ENCODE measurements around the gene ULK4.
"Not testable (repeated sequence)": the region's sequence is repeated elsewhere in the genome, so short reads cannot be mapped to it uniquely, and the experiment has no call there.

Gene ULK4

DNA sequence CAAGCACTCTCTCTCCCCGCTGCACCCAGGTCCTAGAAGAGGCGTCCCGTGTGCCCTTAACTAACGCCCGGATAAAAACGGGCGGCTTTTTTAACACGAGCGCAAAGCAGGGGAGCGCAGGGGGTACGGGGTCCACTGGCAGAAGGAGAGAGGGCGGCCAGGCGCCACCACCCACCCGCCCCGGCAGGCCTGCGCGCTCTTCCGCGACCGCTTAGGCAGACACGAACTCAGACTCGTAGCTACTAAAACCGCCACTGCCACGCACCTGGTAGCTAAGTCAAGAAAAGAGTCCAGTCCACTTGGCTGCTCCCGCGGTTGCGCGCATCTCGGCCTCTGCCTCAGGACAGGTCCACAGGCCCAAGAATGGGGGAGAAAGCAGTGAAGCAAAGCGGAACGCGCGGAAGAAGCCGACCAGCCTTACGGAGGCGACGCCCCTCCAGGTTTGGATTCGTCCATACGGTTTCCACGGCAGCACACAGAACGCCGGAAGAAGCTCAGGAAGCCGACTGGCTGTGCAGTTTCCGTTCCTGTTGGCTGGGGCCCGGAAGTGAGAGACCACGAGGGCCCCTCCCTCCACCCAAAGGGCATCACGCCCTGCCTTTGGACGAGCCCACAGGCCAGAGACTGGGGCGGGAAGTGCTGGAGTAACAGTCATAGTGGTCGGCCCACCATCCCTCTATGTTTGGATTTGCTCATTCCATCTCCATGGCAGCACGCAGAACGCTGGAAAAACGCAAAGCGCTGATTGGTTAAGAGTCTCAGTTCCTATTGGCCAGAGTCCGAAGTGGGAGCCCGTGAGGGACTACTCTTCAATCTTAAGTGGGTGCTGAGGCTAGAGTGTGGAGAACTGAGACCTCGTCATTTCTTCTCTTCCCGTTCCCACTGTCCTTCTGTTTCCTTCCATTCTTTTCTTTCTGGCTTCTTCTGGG is at the start of gene ULK4:
ULK4 (minus strand) TSS at position 353 of the 929 bp plus-strand sequence. CDS start 7,344 bp downstream, outside the sequence.
- peak; percentile 89 for DNase-seq (ENCODE audit: low spot score)

DNA sequence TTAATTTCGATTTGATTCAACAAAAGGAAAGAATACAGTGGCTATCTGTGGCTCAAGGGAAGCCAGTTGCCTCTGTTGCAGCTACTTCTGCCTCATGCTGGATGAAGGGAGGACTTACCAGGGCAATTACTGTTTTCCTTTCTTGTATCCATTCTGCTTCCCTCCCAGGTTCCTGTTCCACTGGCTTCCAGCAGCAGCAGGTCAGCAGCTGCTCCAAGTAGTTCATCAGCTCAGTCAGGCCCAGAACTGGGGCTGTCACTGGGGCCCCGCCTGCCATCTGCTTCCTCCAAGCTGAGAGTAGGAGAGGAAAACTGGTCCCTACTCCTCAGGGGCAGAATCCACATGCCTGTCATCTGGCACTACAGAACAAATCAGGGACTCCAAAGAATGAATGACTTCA is 48.6 kb upstream of the ULK4 start:
- DNase-seq (ENCODE audit: low spot score), result no peak

DNA sequence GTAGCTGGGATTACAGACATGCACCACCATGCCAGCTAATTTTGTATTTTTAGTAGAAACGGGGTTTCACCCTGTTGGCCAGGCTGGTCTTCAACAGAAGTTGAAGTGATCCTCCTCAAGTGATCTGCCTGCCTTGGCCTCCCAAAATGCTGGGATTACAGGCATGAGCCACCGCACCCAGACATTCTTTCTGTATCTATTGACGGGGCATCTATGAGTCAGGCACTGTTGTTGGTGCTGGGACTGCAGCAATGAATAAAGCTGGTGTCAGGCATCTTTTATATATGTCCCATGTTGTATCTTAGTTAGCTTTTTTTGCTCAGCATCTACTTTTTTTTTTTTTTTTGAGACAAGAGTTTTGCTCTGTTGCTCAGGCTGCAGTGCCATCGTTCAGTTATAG is 47.6 kb upstream of the ULK4 start:
- no peak for DNase-seq (ENCODE audit: low spot score)

DNA sequence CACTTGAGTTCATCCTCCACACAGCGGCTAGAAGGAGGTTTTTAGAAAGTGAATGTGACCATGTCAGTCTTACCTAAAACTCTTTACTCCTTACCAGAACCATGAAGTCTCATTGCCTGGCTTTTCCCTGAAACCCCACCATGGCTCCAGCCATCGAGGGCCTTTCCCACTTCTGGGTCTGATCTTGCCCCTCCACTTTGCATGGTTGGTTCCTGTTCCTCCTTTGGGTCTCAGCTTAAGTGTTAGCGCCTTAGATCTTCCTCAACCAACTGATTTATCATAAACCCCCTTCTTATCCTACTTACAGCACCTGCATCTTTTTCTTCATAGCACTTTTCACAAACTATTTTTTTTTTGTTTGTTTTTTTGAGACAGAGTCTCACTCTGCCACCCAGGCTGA is 45.9 kb upstream of the ULK4 start:
- DNase-seq (ENCODE audit: low spot score), result no peak

DNA sequence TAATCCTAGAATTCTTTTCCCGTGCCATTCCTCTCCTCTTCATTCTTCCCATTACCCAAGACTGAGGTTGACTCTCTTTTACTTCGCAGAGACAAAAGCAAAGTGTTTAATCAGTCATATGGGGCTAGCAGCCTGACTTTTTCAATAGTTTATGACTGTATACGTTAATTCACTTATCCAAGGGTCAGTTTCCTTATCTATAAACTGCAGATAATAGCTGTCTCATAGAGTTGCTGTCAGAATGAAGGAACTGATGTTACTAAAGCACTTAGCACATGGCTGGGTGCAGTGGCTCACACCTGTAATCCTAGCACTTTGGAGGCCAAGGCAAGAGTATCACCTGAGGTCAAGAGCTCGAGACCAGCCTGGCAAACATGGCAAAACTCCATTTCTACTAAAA is 43.5 kb upstream of the ULK4 start:
- DNase-seq (ENCODE audit: low spot score), result no peak

DNA sequence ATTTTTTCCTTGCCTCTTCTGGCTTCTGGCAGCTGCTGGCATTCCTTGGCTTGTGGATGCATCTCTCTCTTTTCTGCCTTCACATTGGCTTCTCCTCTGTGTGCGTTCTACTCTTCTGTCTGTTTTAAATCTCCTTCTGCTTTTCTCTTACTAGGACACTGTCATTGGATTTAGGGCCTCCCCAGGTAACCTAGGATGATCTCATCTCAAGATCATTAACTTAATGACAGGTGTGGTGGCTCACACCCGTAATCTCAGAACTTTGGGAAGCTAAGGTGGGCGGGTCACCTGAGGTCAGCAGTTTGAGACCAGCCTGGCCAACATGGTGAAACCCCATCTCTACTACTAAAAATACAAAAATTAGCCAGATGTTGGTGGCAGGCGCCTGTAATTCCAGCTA is 40.9 kb upstream of the ULK4 start:
- DNase-seq (ENCODE audit: low spot score), result no peak

DNA sequence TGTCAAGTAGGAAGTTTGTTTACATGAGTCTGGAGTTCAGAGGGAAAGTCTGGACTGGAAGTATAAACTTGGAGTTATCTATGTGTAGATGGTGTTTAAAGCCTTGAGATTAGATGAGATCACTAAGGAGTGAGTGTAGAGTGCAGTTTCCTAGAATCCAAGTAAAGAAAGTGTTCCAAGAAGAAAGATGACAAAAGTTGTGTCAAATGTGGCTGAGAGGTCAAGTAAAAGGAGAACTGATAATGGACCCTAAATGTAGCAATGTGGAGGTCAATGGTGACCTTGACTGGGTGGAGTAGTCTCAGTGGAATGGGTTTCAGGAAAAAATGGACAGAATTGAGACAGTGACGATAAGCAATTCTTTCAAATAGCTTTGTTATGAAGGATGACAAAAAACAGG is 39.9 kb upstream of the ULK4 start:
- DNase-seq (ENCODE audit: low spot score), result no peak

DNA sequence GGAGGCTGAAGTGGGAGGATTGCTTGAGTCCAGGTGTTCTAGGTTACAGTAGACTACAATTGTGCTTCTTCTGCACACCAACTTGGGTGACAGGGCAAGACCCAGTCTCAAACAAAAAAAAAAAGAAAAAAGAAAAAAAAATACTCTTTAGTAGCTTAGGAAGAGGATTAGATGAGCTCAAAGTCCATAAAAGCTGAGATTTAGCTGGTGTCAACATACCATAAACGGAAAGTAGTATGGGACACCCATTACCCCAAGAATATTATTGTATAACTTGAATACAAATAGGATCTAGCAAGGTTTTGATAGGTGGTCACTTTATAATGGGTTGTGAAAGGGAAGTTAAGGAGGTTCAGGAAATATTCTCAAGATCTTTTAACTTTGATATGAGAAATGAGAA is 38.0 kb upstream of the ULK4 start:
- DNase-seq (ENCODE audit: low spot score), result no peak

DNA sequence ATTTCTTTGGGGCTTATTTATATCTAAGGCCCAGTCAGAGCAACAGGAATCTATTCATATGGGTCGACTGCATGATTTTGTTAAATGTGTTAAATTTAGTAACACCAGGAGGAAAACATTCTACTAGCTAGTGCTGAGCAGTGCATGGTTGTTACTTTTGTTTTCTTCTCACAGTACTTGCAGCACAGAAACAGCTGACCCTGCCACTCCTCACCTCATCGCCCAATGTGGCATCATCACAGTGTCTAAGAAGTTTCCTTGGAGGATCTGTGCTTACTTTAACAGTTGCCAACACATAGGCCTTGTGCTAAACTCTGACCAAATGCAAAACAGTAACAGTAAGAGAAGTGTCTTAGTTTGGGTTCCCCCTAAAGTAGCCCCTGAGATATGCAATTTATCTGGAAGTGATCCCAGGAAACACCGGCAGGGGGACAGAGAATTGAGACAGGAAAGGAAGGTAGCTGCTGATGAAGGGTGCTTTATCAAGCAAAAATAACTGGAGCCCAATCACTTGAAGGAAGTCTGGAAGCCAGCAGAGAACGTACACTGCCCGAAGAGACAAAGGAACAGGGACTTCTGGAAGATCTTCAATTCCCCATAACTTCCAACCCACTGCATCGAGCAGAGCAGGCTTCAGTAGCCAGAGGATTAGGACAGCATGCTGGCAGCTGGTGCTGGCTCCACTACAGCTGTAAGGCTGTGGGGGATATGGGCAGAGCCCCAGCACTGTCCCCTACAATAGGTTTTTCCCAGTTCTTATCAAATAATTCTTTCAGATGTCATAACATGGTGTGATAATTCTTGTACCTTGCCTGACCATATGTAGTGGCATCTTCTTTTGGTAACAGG is 36.0 kb upstream of the ULK4 start:
- DNase-seq (ENCODE audit: low spot score), result peak; percentile 14

DNA sequence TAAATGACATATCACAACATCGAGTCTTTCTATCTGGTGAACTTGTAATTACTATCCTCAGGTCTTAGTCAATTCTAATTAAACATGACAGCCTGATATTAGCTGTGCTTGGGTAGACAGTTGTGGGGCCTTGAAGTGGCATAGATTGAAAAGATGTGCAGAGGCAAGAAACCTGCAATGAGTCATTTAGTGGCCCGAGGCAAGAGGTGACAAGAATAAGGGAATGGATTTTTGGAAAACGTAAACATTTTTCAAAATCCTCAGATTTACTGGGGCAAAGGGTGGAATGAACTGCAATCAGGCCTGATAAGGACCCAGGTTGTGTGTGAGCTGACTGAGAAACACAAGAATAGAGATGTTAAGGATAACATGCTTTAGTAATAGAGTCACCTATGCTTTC is 29.5 kb upstream of the ULK4 start:
- no peak for DNase-seq (ENCODE audit: low spot score)

DNA sequence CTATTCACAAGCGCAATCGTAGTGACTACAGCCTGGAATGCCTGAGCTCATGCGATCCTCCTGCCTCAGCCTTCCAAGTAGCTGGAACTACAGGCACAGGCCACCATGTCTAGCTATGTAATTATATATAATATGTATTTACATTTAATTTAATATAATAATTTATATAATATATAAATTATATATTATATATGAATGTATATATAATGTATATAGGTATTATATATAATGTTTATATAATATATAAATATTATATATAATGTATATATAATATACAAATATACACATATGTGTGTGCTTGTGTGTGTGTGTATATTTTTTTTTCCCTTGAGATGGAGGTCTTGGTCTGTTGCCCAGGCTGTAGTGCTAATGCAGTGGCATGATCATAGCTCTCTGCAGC is 27.6 kb upstream of the ULK4 start:
- DNase-seq (ENCODE audit: low spot score), result no peak

DNA sequence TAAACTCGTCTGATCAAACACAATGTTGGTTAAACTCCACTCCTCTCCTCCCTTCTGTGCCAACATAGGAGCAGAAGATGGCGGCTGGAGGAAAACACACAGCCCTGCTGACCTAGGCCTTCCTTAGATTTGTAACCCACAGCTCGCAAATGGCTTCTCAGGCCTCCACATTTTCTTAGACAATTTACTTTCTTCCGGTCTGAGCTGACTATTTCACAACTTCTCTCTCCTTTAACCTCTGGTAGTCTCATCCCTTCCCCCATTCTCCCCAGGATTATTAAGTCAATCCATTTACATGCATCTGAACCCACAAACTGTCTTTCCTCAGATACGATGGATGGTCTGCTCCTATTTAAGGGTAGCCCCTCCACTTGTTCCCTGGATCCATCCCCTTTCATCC is 25.7 kb upstream of the ULK4 start:
- DNase-seq (ENCODE audit: low spot score), result no peak

DNA sequence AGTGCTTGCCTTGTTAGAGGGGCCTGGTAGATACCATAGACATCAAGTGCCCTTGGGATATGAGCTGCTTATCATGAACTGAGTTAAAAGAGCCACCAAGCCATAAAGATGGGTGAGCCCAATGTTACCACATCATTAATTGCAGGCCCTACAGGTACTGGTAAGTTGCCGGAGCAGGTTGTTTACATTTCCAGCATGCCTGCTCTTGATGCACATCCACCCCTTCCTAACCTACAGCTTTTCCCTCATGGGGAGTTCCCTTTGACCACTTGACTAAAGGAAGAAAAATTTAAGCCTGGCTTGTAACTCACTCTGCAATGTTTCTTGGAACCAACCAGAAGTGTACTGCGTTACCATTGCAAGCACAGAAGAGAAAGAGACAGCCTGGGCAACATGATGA is 24.7 kb upstream of the ULK4 start:
- DNase-seq (ENCODE audit: low spot score), result no peak

DNA sequence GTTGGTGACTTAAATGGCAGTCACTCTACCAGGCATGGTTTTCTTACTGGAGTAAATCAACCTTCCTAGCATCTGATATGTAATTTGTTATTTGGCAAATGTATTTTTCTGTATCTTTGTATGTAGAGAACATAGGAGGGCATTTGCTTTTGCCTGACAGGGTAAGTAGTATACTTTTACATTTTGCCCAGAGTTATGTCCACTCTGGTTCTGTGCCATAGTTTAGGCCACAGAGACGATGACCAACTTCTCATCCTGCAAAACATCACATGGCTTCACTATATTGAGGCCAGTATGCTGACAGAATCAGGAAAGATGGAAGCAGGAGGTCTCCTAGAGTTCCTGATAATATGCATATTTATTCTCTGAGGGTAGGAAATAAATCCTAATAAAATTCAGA is 23.1 kb upstream of the ULK4 start:
- no peak for DNase-seq (ENCODE audit: low spot score)

DNA sequence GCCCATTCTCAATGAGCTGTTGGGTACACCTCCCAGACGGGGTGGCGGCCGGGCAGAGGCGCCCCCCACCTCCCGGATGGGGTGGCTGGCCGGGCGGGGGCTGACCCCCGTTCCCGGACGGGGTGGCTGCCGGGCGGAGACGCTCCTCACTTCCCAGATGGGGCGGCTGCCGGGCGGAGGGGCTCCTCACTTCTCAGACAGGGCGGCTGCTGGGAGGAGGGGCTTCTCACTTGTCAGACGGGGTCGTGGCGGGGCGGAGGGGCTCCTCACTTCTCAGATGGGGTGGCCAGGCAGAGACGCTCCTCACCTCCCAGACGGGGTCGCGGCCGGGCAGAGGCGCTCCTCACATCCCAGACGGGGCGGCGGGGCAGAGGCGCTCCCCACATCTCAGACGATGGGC is 21.2 kb upstream of the ULK4 start:
- DNase-seq (ENCODE audit: low spot score), result not testable (repeated sequence)

DNA sequence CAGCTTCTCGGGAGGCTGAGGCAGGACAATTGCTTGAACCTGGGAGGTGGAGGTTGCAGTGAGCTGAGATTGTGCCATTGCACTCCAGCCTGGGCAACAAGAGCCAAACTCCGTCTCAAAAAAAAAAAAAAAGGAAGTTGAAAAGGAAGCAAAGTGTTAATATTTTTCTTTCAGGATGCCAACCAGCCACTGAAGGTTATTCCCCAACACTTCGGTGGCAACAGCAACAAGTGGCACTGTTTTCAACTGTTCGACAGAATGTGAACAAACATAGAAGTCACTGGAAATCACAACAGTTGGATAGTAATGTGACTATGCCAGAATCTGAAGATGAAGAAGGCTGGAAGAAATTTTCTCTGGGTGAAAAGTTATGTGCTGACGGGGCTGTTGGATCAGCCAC is 15.5 kb upstream of the ULK4 start:
- DNase-seq (ENCODE audit: low spot score), result not testable (repeated sequence)

DNA sequence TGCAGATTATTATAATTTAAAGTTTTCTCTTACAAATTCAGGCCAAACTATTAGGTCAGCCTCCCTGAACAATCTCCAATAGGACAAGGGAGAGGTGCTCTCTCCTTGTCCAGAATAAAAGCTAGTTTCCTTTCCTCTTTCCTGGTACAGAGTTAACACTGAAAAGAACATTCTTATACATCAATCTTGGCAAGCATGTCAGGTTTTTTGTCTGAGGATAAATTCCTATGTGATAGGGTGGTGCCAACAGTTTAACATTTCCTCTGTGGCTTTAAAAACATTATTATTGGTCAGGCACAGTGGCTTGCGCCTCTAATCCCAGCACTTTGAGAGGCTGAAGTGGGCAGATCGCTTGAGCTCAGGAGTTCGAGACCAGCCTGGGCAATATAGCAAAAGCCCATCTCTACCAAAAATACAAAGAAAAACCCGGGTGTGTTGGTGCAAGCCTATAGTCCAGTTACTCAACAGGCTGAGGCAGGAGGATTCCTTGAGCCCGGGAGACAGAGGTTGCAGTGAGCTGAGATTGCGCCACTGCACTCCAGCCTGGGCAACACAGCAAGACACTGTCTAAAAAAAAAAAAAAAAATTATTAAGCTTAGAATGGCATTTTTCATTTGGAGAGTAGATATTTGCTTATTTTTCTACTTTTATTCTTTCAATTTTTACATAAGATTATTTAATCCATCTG is 13.7 kb upstream of the ULK4 start:
- DNase-seq (ENCODE audit: low spot score), result no peak

DNA sequence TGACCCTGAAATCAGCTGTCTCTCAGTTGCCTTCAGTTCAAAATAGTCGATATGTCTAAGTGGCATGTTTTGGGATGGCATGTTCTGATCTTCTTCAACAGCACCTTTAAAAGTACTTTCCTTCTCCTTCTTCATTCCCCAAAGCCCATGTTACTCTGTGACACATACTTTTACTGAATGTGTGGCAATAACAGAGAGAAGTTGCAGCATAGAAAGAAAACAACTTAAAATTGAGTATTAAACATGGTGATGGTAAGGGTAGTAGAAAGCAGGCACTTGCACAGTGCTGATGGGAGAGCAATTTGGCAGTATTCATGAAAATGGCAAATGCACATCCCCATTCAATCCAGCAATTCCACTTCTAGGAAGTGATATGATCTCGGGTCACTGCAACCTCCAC is 12.3 kb upstream of the ULK4 start:
- no peak for DNase-seq (ENCODE audit: low spot score)

DNA sequence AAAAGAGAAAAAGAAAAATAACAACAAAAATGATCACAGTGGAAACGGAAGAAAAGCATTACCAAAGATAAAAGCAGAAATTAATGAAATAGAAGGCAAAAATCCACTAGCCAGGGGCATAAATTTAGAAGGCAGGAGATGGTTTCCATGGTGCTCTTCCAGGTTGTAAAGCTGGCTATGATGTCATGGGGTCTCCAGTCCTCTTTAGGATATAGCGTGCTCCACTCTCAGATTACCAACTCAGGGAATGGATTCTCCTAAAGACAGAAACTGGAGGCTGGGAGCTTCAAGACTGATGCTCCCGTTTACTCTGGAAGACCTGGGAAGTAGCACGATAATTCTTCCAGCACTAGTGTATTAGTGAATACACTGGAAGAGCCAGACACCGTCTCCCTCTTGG is 10.9 kb upstream of the ULK4 start:
- DNase-seq (ENCODE audit: low spot score), result no peak

DNA sequence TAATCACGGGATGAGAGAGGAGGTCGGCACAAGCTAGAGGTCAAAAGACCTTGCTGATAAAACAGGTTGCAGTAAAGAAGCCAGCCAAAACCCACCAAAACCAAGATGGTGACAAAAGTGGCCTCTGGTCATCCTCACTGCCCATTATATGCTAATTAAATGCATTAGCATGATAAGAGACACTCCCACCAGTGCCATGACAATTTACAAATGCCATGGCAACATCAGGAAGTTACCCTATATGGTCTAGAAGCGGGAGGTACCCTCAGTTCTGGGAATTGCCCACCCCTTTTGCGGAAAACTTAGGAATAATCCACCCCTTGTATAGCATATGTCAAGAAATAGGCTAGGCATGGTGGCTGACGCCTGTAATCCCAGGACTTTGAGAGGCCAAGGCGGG is 4.3 kb upstream of the ULK4 start:
- no peak for DNase-seq (ENCODE audit: low spot score)

DNA sequence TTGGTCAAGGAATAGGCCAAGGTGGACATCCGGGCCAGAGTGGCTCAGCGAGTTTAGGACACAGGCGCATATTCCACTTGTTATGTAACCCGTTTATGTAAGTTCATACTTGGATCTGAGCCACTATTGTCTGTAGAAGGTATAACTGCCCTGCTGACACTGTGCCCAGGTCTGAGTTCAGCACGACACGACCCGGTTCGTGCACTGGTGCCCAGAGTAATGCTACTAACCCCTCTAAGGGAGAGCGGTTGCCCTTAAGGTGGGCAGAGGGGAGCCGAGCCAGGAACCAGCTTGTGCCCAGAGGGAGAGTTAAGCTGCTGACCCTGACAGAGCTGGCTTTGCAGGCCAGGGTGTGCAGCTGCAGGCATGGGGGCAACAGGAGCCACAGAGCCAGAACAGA is 1.9 kb upstream of the ULK4 start:
- DNase-seq (ENCODE audit: low spot score), result no peak

All from germinal center (tissue), 1 donor.